ENCODE results near the gene ITGA2. TPM values are rescaled to one million over a fixed set of nuclear protein-coding genes. Genes with fewer than 3 reads are reported as not detected.

Gene ITGA2
- total and polyA plus RNA-seq, 2 of the 8 experiments (the other 6 are each of a cell fraction or from before 2014, with no cell fraction given): 1.4 to 7.7 TPM

DNA sequence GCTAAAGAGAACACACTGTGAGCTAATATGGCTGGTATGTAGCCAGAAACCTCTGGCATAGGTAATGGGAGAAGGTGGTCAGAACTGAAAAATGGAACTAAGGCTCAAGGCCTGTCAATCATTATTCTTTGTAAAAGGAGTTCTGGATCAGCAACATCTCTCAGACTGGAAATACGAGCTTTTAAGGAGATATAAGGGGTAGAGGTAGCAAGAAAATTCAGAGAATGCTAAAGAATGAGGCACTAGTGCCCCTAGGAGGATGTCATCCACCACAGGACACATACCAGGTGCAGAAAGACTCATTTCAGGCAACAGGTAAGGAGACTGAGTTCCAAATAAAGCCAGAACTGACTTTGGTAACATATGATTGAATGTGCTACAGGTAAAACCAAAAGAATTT lies 139.3 kb downstream of the ITGA2 start:
- no peaks in the 10 kb centered on the region for H3K4me1 ChIP-seq (replicated peaks in 1 of 4; ENCODE audit: control insufficient read depth in 3 of 4, insufficient read depth in 4 of 4, low read length in 3 of 4)
- H2BK20ac ChIP-seq (ENCODE audit: low read length): no peak overlapping the region
- H3K36me3 ChIP-seq (ENCODE audit: control insufficient read depth in 2 of 4, insufficient read depth in 4 of 4, low read length in 3 of 4): no peaks in the 10 kb centered on the region
- H2BK5ac ChIP-seq (ENCODE audit: low read depth, low read length): no peak overlapping the region
- DNase-seq (ENCODE audit: low read depth in 1 of 2, low spot score in 2 of 2) (no peak), FAIRE-seq (no peak)
- no peak overlapping the region for H4K5ac ChIP-seq (ENCODE audit: insufficient read length, low read depth, low read length)
- H3K4ac ChIP-seq (replicated peaks; ENCODE audit: insufficient read length, low read depth, low read length): no peak overlapping the region
- ChIA-PET CTCF (ENCODE audit: partially characterized antibody) (interaction anchor here (0.6 to 1.1 kb wide), 3 partner anchors 13 to 703 kb away, joined by 3 to 4 read pairs (median 3); no protein-coding TSS in a partner anchor), POLR2A (ENCODE audit: partially characterized antibody) (no interaction called here)
- no peak overlapping the region for H2BK12ac ChIP-seq (ENCODE audit: low read depth, low read length)
- H3K27me3 ChIP-seq (replicated peaks in 1 of 4; ENCODE audit: control insufficient read depth in 3 of 4, extremely low read depth in 1 of 4, insufficient read depth in 3 of 4, low read length in 3 of 4): no peaks in the 10 kb centered on the region
- no peak overlapping the region for H2AFZ ChIP-seq (ENCODE audit: low read length)
- no peak overlapping the region for H2AK5ac ChIP-seq (ENCODE audit: low read depth, low read length)
- no peaks in the 10 kb centered on the region for H4K20me1 ChIP-seq (replicated peaks in 1 of 2; ENCODE audit: control insufficient read depth in 1 of 2, insufficient read depth in 2 of 2, low read length in 2 of 2)
- H3K23ac ChIP-seq (ENCODE audit: insufficient read length): no peak overlapping the region
- H2BK15ac ChIP-seq (ENCODE audit: low read length): no peak overlapping the region
- no peaks in the 10 kb centered on the region for H3K79me1 ChIP-seq (ENCODE audit: low read depth, low read length)
- H3K27ac ChIP-seq (ENCODE audit: low read depth, low read length): no peak overlapping the region
- H3K14ac ChIP-seq (ENCODE audit: insufficient read length): no peak overlapping the region
- no peak overlapping the region for H3K56ac ChIP-seq (replicated peaks; ENCODE audit: insufficient read length, low read depth, low read length)
- H3K4me3 ChIP-seq (ENCODE audit: extremely low read depth in 1 of 4, insufficient read depth in 2 of 4, low read depth in 3 of 4, low read length in 4 of 4): no peak overlapping the region; a peak in 2 of 8 replicates
- no peak overlapping the region for H4K91ac ChIP-seq (replicated peaks; ENCODE audit: insufficient read length, low read length)
- no peak overlapping the region for H4K8ac ChIP-seq (ENCODE audit: extremely low read depth, insufficient read depth, low read length)
- no peak overlapping the region for H3K18ac ChIP-seq (ENCODE audit: extremely low read depth, low read length)
- WGBS, 2 experiments (ENCODE audit: extremely low coverage in 1 of 2, insufficient coverage in 1 of 2, insufficient read length in 1 of 2, insufficient replicate concordance in 2 of 2, low coverage in 1 of 2, low lambda C conversion rate in 2 of 2, missing lambda C conversion rate in 1 of 2): 78% methylated on average over 1 of the region's 1 CpG; no CpG with 5 or more reads in 1 of the 2 experiments
- no peak overlapping the region for H3K9ac ChIP-seq (replicated peaks in 1 of 4; ENCODE audit: extremely low read depth in 1 of 4, low read depth in 3 of 4, low read length in 3 of 4)
- no peak overlapping the region for H2BK120ac ChIP-seq (replicated peaks; ENCODE audit: low read depth, low read length)
- no peaks in the 10 kb centered on the region for H3K23me2 ChIP-seq (ENCODE audit: low read depth, low read length)
- no peaks in the 10 kb centered on the region for H3K79me2 ChIP-seq (ENCODE audit: control insufficient read depth in 1 of 2, insufficient read depth in 2 of 2, low read length in 2 of 2)
- H3K4me2 ChIP-seq (ENCODE audit: insufficient read depth in 1 of 2, low read depth in 2 of 2, low read length in 2 of 2): no peak overlapping the region
- H3K9me3 ChIP-seq (ENCODE audit: insufficient read depth in 2 of 2, low read depth in 1 of 2, low read length in 1 of 2): no peaks in the 10 kb centered on the region
- TF ChIP-seq, protein P1, sequence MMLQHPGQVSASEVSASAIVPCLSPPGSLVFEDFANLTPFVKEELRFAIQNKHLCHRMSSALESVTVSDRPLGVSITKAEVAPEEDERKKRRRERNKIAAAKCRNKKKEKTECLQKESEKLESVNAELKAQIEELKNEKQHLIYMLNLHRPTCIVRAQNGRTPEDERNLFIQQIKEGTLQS (IDR thresholded peaks at IDR 0.05; ENCODE audit: insufficient read depth, low read depth, low read length): no peak
- TF ChIP-seq CREB1 (IDR thresholded peaks at IDR 0.05) (no peak), KDM4A (IDR thresholded peaks at IDR 0.05; ENCODE audit: low read depth, low read length, severe bottlenecking) (no peak), ZNF274 (IDR thresholded peaks at IDR 0.05; ENCODE audit: borderline replicate concordance, extremely low read depth, low read length) (no peak), BRCA1 (IDR thresholded peaks at IDR 0.05; ENCODE audit: low read depth, low read length) (no peak), MAX (IDR thresholded peaks at IDR 0.05) (no peak), CTCF (IDR thresholded peaks at IDR 0.05; ENCODE audit: control extremely low read depth in 1 of 3, insufficient read depth in 1 of 3, low read depth in 1 of 3, low read length in 3 of 3) (no peak), GABPA (IDR thresholded peaks at IDR 0.05; ENCODE audit: borderline replicate concordance, insufficient read depth, low read length) (no peak), TAF1 (IDR thresholded peaks at IDR 0.05; ENCODE audit: low read depth, low read length) (no peak), CHD2 (IDR thresholded peaks at IDR 0.05; ENCODE audit: low read length) (no peak), SIN3A (conservative IDR thresholded peaks at IDR 0.05 in 1 of 2, IDR thresholded peaks at IDR 0.05 in 1 of 2; ENCODE audit: low read depth in 1 of 2, low read length in 2 of 2) (no peak)

Measured in H1 (cell line).